Body of pancreas (tissue), 4 donors: ENCODE data around the gene PDE4D.

Experiments used
- POLR2A ChIP-seq, 3 donors: fragments of 450-650 bp; IDR thresholded peaks; one replicate each; pipeline ENCODE4 v1.6.1; 2016; ENCODE audit warnings: antibody characterized with exemption in 3 of 3, mild to moderate bottlenecking in 2 of 3
- TF ChIP-seq, protein P1 (sequence below), 7 experiments: fragments of 450-650 bp in 4 of 7; fragments of 200-600 bp in 3 of 7; sonication (generic) in 3 of 7; IDR thresholded peaks; one replicate each; pipeline ENCODE4 v1.5.1; 2016 to 2019; ENCODE audit warnings: antibody characterized with exemption in 7 of 7

DNA sequence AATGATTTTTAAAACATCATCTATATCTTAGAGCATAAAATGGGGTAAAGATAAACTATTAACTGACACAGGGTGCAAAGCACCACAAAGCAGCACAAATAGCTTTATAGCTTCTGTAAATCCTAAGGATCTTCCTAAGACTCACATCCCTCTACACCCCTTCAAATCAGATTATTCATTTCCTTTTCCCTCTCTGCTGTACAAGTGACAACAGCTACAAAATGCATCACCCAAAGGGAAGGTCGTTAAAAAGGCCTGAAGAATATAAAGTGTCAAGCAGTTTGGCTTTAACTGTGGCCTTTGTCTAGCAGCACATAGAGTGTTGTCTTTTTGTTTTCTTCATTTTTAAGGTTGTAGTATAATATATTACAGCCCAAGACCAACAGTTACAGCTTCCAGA, 422.1 kb downstream of the PDE4D start:
- TF ChIP-seq, protein P1, sequence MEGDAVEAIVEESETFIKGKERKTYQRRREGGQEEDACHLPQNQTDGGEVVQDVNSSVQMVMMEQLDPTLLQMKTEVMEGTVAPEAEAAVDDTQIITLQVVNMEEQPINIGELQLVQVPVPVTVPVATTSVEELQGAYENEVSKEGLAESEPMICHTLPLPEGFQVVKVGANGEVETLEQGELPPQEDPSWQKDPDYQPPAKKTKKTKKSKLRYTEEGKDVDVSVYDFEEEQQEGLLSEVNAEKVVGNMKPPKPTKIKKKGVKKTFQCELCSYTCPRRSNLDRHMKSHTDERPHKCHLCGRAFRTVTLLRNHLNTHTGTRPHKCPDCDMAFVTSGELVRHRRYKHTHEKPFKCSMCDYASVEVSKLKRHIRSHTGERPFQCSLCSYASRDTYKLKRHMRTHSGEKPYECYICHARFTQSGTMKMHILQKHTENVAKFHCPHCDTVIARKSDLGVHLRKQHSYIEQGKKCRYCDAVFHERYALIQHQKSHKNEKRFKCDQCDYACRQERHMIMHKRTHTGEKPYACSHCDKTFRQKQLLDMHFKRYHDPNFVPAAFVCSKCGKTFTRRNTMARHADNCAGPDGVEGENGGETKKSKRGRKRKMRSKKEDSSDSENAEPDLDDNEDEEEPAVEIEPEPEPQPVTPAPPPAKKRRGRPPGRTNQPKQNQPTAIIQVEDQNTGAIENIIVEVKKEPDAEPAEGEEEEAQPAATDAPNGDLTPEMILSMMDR (IDR thresholded peaks at IDR 0.05), result no peak
- no peak for TF ChIP-seq POLR2A (IDR thresholded peaks at IDR 0.05)
